Lower leg skin (tissue), 3 donors: ENCODE data around the gene COPS4.

Source experiments
- CTCF ChIP-seq, 3 donors: fragments of 450-650 bp; IDR thresholded peaks; one replicate each; pipeline ENCODE4 v1.5.1; 2016; ENCODE audit warnings: antibody characterized with exemption in 3 of 3, mild to moderate bottlenecking in 3 of 3, moderate library complexity in 2 of 3
- POLR2A ChIP-seq, 2 donors: fragments of 450-650 bp; IDR thresholded peaks; one replicate each; pipeline ENCODE4 v1.6.1; 2016 to 2017; ENCODE audit warnings: antibody characterized with exemption in 2 of 2, mild to moderate bottlenecking in 1 of 2, moderate library complexity in 1 of 2

DNA sequence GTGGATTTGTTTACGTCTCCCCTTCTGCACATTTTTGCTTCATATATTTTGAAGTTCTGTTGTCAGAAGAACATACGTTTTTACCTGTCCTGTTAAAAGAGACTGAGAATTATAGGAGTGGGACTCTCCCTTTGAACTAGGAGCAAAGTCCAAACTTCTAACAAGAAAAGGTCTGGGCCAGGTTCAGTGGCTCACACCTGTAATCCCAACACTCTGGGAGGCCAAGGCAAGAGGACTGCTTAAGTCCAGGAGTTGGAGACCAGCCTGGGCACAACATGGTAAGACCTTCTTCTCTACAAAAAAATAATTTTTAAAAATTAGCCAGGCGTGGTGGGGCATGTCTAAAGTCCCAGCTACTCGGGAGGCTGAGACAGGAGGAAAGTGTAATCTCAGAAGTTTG lies 40.1 kb upstream of the COPS4 start:
- TF ChIP-seq CTCF (IDR thresholded peaks at IDR 0.05) (no peak), POLR2A (IDR thresholded peaks at IDR 0.05) (no peak)
